ENCODE measurements around the gene FBN2.

FBN2 gene

GRCh38 chr5:128376577-128376976 is 161.5 kb downstream of the FBN2 start:
- no peak for DNase-seq (ENCODE audit: extremely low read depth in 1 of 2, low read depth in 1 of 2)

GRCh38 chr5:128366147-128366546 is 171.9 kb downstream of the FBN2 start:
- DNase-seq (ENCODE audit: extremely low read depth in 1 of 2, low read depth in 1 of 2), result no peak

- DNase-seq (ENCODE audit: extremely low read depth in 1 of 2, low read depth in 1 of 2), result no peak
Measured at GRCh38 chr5:128362370-128362769, 175.7 kb downstream of the FBN2 start.

- DNase-seq (ENCODE audit: extremely low read depth in 1 of 2, low read depth in 1 of 2), result no peak
Measured at GRCh38 chr5:128358826-128359225, 179.2 kb downstream of the FBN2 start.

- no peak for DNase-seq (ENCODE audit: extremely low read depth in 1 of 2, low read depth in 1 of 2)
Measured at GRCh38 chr5:128357226-128357625, 180.8 kb downstream of the FBN2 start.

GRCh38 chr5:128355961-128356360 is 182.1 kb downstream of the FBN2 start:
- no peak for DNase-seq (ENCODE audit: extremely low read depth in 1 of 2, low read depth in 1 of 2)

GRCh38 chr5:128353441-128354107 is 184.5 kb downstream of the FBN2 start:
- no peak for DNase-seq (ENCODE audit: extremely low read depth in 1 of 2, low read depth in 1 of 2)

- no peak for DNase-seq (ENCODE audit: extremely low read depth in 1 of 2, low read depth in 1 of 2)
Measured at GRCh38 chr5:128350705-128351104, 187.3 kb downstream of the FBN2 start.

GRCh38 chr5:128349044-128349858 is 188.8 kb downstream of the FBN2 start:
- no peak for DNase-seq (ENCODE audit: extremely low read depth in 1 of 2, low read depth in 1 of 2)

GRCh38 chr5:128346038-128346437 is 192.0 kb downstream of the FBN2 start:
- DNase-seq (ENCODE audit: extremely low read depth in 1 of 2, low read depth in 1 of 2), result no peak

GRCh38 chr5:128345247-128345646 is 192.8 kb downstream of the FBN2 start:
- DNase-seq (ENCODE audit: extremely low read depth in 1 of 2, low read depth in 1 of 2), result no peak

- DNase-seq (ENCODE audit: extremely low read depth in 1 of 2, low read depth in 1 of 2), result no peak
Measured at GRCh38 chr5:128343168-128343567, 194.9 kb downstream of the FBN2 start.

GRCh38 chr5:128341056-128341455 is 197.0 kb downstream of the FBN2 start:
- DNase-seq (ENCODE audit: extremely low read depth in 1 of 2, low read depth in 1 of 2), result no peak

GRCh38 chr5:128340648-128341047 is 197.4 kb downstream of the FBN2 start:
- no peak for DNase-seq (ENCODE audit: extremely low read depth in 1 of 2, low read depth in 1 of 2)

GRCh38 chr5:128339585-128339984 is 198.5 kb downstream of the FBN2 start:
- DNase-seq (ENCODE audit: extremely low read depth in 1 of 2, low read depth in 1 of 2), result no peak

- DNase-seq (ENCODE audit: extremely low read depth in 1 of 2, low read depth in 1 of 2), result no peak
Measured at GRCh38 chr5:128338649-128339048, 199.4 kb downstream of the FBN2 start.

- no peak for DNase-seq (ENCODE audit: extremely low read depth in 1 of 2, low read depth in 1 of 2)
Measured at GRCh38 chr5:128335339-128335738, 202.7 kb downstream of the FBN2 start.

- no peak for DNase-seq (ENCODE audit: extremely low read depth in 1 of 2, low read depth in 1 of 2)
Measured at GRCh38 chr5:128334010-128334716, 203.9 kb downstream of the FBN2 start.

- DNase-seq (ENCODE audit: extremely low read depth in 1 of 2, low read depth in 1 of 2), result no peak
Measured at GRCh38 chr5:128331261-128331660, 206.8 kb downstream of the FBN2 start.

GRCh38 chr5:128329386-128329939 is 208.6 kb downstream of the FBN2 start:
- no peak for DNase-seq (ENCODE audit: extremely low read depth in 1 of 2, low read depth in 1 of 2)

GRCh38 chr5:128328446-128328845 is 209.6 kb downstream of the FBN2 start:
- DNase-seq (ENCODE audit: extremely low read depth in 1 of 2, low read depth in 1 of 2), result no peak

Measured in activated CD8-positive, alpha-beta memory T cell treated with anti-CD3 and anti-CD28 coated beads for 1 hour (primary cell).